ENCODE measurements around the gene MDGA2. TPM values are rescaled to one million over a fixed set of nuclear protein-coding genes. Genes with fewer than 3 reads are reported as not detected.
"Not testable (repeated sequence)": the region's sequence is repeated elsewhere in the genome, so short reads cannot be mapped to it uniquely, and the experiment has no call there.

MDGA2 gene
- total RNA-seq, 1 donor: not detected

GRCh38 chr14:47252802-47253201 lies 422.6 kb downstream of the MDGA2 start:
- no peak for TF ChIP-seq CTCF (IDR thresholded peaks at IDR 0.05; ENCODE audit: insufficient read depth, low read depth, low read length)
- DNase-seq (ENCODE audit: low read depth): no peak
- H3K4me3 ChIP-seq (ENCODE audit: low read depth, low read length): no peak overlapping the region

GRCh38 chr14:47246367-47246766 lies 429.0 kb downstream of the MDGA2 start:
- no peak overlapping the region for H3K4me3 ChIP-seq (ENCODE audit: low read depth, low read length)
- no peak for TF ChIP-seq CTCF (IDR thresholded peaks at IDR 0.05; ENCODE audit: insufficient read depth, low read depth, low read length)
- no peak for DNase-seq (ENCODE audit: low read depth)

DNA sequence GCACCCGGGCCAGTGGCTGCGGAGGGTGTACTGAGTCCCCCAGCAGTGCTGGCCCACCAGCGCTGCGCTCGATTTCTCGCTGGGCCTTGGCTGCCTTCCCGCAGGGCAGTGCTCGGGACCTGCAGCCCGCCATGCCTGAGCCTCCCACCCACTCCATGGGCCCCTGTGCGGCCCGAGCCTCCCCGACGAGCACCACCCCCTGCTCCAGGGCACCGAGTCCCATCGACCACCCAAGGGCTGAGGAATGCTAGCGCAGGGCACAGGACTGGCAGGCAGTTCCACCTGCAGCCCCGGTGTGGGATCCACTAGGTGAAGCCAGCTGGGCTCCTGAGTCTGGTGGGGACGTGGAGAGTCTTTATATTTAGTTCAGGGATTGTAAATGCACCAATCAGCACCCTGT lies 432.8 kb downstream of the MDGA2 start:
- not testable (repeated sequence) for DNase-seq (ENCODE audit: low read depth); H3K4me3 ChIP-seq (ENCODE audit: low read depth, low read length)

- no peak for TF ChIP-seq CTCF (IDR thresholded peaks at IDR 0.05; ENCODE audit: insufficient read depth, low read depth, low read length)
- DNase-seq (ENCODE audit: low read depth): no peak
- H3K4me3 ChIP-seq (ENCODE audit: low read depth, low read length): no peak overlapping the region
These were observed 434.5 kb downstream of the MDGA2 start for GRCh38 chr14:47240748-47241437.

DNA sequence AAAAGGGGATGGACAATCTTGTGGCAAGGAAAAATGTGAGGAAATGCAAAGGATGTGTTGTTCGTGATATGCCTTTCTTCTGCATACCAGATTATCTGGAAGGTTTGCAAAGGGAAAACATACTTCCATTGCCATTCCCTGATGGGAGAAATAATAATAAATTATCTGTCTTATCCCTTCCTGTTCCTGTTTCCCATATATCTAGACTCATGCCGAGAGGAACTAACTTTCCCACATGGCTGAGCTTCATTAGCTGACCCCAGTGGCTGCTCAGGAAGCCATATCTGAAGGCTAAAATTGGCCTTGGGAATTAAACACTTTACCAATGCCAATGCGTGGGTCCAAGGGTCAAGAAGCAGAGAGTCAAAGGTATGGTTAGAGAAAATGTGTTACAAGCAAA lies 439.8 kb downstream of the MDGA2 start:
- H3K4me3 ChIP-seq (ENCODE audit: low read depth, low read length): no peak overlapping the region
- TF ChIP-seq CTCF (IDR thresholded peaks at IDR 0.05; ENCODE audit: insufficient read depth, low read depth, low read length): no peak
- no peak for DNase-seq (ENCODE audit: low read depth)

DNA sequence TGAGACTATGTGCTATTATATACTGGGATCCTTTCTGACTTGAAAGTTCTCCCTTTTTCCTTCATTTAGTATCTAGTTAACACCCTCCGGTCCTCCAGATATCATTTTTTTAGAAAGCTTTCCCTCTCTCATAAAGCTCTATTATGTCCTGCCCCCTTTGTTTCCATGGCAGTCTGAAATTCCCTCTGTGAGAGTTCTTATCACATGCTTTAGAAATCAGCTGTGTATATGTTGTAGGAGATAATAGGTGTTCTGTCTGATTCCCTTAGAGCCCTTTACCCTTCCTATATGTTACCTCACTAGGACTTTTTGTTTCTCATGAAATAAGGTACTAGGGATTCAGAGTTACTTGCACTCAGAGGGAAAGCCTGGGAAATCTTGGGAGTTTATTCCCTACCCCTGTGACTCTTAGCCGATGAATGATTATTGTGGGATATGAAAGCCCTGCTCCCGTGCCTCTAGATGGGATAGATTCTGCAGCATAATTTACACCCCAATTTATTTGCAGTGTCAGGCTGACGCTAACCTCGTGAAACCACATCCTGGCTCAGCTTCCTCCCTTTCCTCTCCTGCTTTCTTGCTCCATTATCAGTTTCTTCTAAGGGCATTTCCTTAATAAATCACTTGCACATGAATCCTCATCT lies 448.4 kb downstream of the MDGA2 start:
- no peak overlapping the region for H3K4me3 ChIP-seq (ENCODE audit: low read depth, low read length)
- no peak for TF ChIP-seq CTCF (IDR thresholded peaks at IDR 0.05; ENCODE audit: insufficient read depth, low read depth, low read length)
- DNase-seq (ENCODE audit: low read depth): no peak

GRCh38 chr14:47223656-47224055 lies 451.7 kb downstream of the MDGA2 start:
- DNase-seq (ENCODE audit: low read depth): no peak
- TF ChIP-seq CTCF (IDR thresholded peaks at IDR 0.05; ENCODE audit: insufficient read depth, low read depth, low read length): no peak
- no peak overlapping the region for H3K4me3 ChIP-seq (ENCODE audit: low read depth, low read length)
